Activated CD4-positive, alpha-beta T cell treated with anti-CD3 and anti-CD28 coated beads, Interleukin-2, amount 10 ng/mL, durations not matched to agents 7 days and 5 days (primary cell): ENCODE results near the gene ZFHX2. TPM values are rescaled to one million over a fixed set of nuclear protein-coding genes. Genes with fewer than 3 reads are reported as not detected.
"Not testable (repeated sequence)": the region's sequence is repeated elsewhere in the genome, so short reads cannot be mapped to it uniquely, and the experiment has no call there.

ENCODE experiments used
- CTCF ChIA-PET: fragments of 350-600 bp; sonication (Branson Sonifier 250); formaldehyde crosslinking; loops from one replicate; lab custom pipeline; 2021; ENCODE audit warnings: antibody characterized with exemption; lab: Charles Lee
- POLR2A ChIA-PET: fragments of 350-600 bp; sonication (Branson Sonifier 250); formaldehyde crosslinking; loops from one replicate; lab custom pipeline; 2021; ENCODE audit warnings: antibody characterized with exemption; lab: Charles Lee
- DNase-seq: peaks from one replicate; pipeline ENCODE4 v3.0.0-alpha.2; 2020
- H3K27ac Mint-ChIP-seq: one replicate; pipeline ENCODE4 v1.8.0; 2021; ENCODE audit warnings: mild to moderate bottlenecking, moderate library complexity, mixed read lengths
- H3K27me3 Mint-ChIP-seq: one replicate; pipeline ENCODE4 v1.8.0; 2021; ENCODE audit warnings: mixed read lengths
- H3K36me3 Mint-ChIP-seq: one replicate; pipeline ENCODE4 v1.8.0; 2021; ENCODE audit warnings: low read depth, mixed read lengths
- H3K4me1 Mint-ChIP-seq: one replicate; pipeline ENCODE4 v1.8.0; 2021; ENCODE audit warnings: mixed read lengths
- H3K4me3 Mint-ChIP-seq: one replicate; pipeline ENCODE4 v1.8.0; 2021; ENCODE audit warnings: mild to moderate bottlenecking, moderate library complexity, mixed read lengths
- H3K9me3 Mint-ChIP-seq: one replicate; pipeline ENCODE4 v1.8.0; 2021; ENCODE audit warnings: mixed read lengths
- total RNA-seq, 2 experiments: library from RNA; stranded (reverse); gene quantifications; one replicate each; pipeline ENCODE4 v1.2.3, GENCODE V29; 2021

The ZFHX2 gene
- total RNA-seq, 2 experiments from 2014 or later = 1.0 to 1.1 TPM

GRCh38 chr14:23542261-23542660 lies 9.3 kb downstream of the ZFHX2 start:
- peaks cover 2% of the 10 kb centered on the region for H3K27me3 Mint-ChIP-seq
- H3K27ac Mint-ChIP-seq = no peak overlapping the region
- CTCF ChIA-PET = interaction anchor here (0.7 to 1.7 kb wide), 5 partner anchors 10 to 344 kb away, joined by 3 to 6 read pairs (median 3); partner anchors contain the start of gene ZFHX2
- H3K4me1 Mint-ChIP-seq = peaks cover 3% of the 10 kb centered on the region
- POLR2A ChIA-PET = no interaction called here
- no peak for DNase-seq
- H3K9me3 Mint-ChIP-seq = no peaks in the 10 kb centered on the region
- no peaks in the 10 kb centered on the region for H3K36me3 Mint-ChIP-seq
- no peak overlapping the region for H3K4me3 Mint-ChIP-seq

- H3K27me3 Mint-ChIP-seq = peaks cover 2% of the 10 kb centered on the region
- no peak for DNase-seq
- CTCF ChIA-PET = interaction anchor here (0.6 to 3.1 kb wide), 5 partner anchors 10 to 445 kb away, joined by 3 to 14 read pairs (median 3); partner anchors contain the start of genes ACIN1 and C14orf119
- no peaks in the 10 kb centered on the region for H3K9me3 Mint-ChIP-seq
- no peak overlapping the region for H3K4me3 Mint-ChIP-seq
- no peak overlapping the region for H3K27ac Mint-ChIP-seq
- POLR2A ChIA-PET = no interaction called here
- no peaks in the 10 kb centered on the region for H3K36me3 Mint-ChIP-seq
- peaks cover 3% of the 10 kb centered on the region for H3K4me1 Mint-ChIP-seq
Observed at GRCh38 chr14:23540141-23540469, 11.5 kb downstream of the ZFHX2 start.

- POLR2A ChIA-PET = no interaction called here
- Mint-ChIP-seq H3K4me3 (no peak overlapping the region), H3K4me1 (peaks cover 3% of the 10 kb centered on the region), H3K27me3 (peaks cover 2% of the 10 kb centered on the region), H3K36me3 (no peaks in the 10 kb centered on the region), H3K27ac (no peak overlapping the region), H3K9me3 (no peaks in the 10 kb centered on the region)
- CTCF ChIA-PET = interaction anchor here (0.6 to 3.1 kb wide), 8 partner anchors 8 to 444 kb away, joined by 3 to 14 read pairs (median 3); partner anchors contain the start of genes ACIN1 and C14orf119
- DNase-seq = peak; percentile 51
Observed at GRCh38 chr14:23539248-23540140, 12.1 kb downstream of the ZFHX2 start.

GRCh38 chr14:23538785-23539184 lies 12.8 kb downstream of the ZFHX2 start:
- H3K4me3 Mint-ChIP-seq = no peak overlapping the region
- ChIA-PET POLR2A (no interaction called here), CTCF (interaction anchor here (0.9 to 3.1 kb wide), 5 partner anchors 9 to 40 kb away, joined by 3 to 14 read pairs (median 4); no protein-coding TSS in a partner anchor)
- no peak for DNase-seq
- H3K27me3 Mint-ChIP-seq = peaks cover 2% of the 10 kb centered on the region
- peaks cover 3% of the 10 kb centered on the region for H3K4me1 Mint-ChIP-seq
- H3K9me3 Mint-ChIP-seq = no peaks in the 10 kb centered on the region
- no peaks in the 10 kb centered on the region for H3K36me3 Mint-ChIP-seq
- H3K27ac Mint-ChIP-seq = no peak overlapping the region

- ChIA-PET CTCF (interaction anchor here (0.9 to 3.1 kb wide), 4 partner anchors 9 to 39 kb away, joined by 3 to 14 read pairs (median 4); no protein-coding TSS in a partner anchor), POLR2A (no interaction called here)
- Mint-ChIP-seq H3K4me3 (no peak overlapping the region), H3K9me3 (no peaks in the 10 kb centered on the region), H3K27ac (no peak overlapping the region), H3K4me1 (peaks cover 3% of the 10 kb centered on the region), H3K27me3 (peaks cover 2% of the 10 kb centered on the region), H3K36me3 (no peaks in the 10 kb centered on the region)
- DNase-seq = no peak
Observed at GRCh38 chr14:23538050-23538718, 13.4 kb downstream of the ZFHX2 start.

- H3K4me1 Mint-ChIP-seq = peaks cover 3% of the 10 kb centered on the region
- H3K4me3 Mint-ChIP-seq = no peak overlapping the region
- ChIA-PET POLR2A (no interaction called here), CTCF (interaction anchor here (0.6 to 1.7 kb wide), 4 partner anchors 9 to 375 kb away, joined by 3 to 4 read pairs (median 4); no protein-coding TSS in a partner anchor)
- no peaks in the 10 kb centered on the region for H3K36me3 Mint-ChIP-seq
- H3K9me3 Mint-ChIP-seq = no peaks in the 10 kb centered on the region
- no peak for DNase-seq
- peaks cover 2% of the 10 kb centered on the region for H3K27me3 Mint-ChIP-seq
- no peak overlapping the region for H3K27ac Mint-ChIP-seq
Observed at GRCh38 chr14:23537351-23538049, 14.1 kb downstream of the ZFHX2 start.

GRCh38 chr14:23536906-23537305 lies 14.7 kb downstream of the ZFHX2 start:
- H3K27me3 Mint-ChIP-seq, POLR2A ChIA-PET, H3K27ac Mint-ChIP-seq, H3K36me3 Mint-ChIP-seq, H3K4me1 Mint-ChIP-seq, H3K4me3 Mint-ChIP-seq, H3K9me3 Mint-ChIP-seq, DNase-seq: not testable (repeated sequence)
- CTCF ChIA-PET = interaction anchor here (1.2 to 1.6 kb wide), 3 partner anchors 10 to 59 kb away, joined by 3 to 4 read pairs (median 3); no protein-coding TSS in a partner anchor

- DNase-seq = no peak
- H3K9me3 Mint-ChIP-seq = no peaks in the 10 kb centered on the region
- CTCF ChIA-PET = interaction anchor here (1.2 to 1.6 kb wide), 3 partner anchors 10 to 58 kb away, joined by 3 to 4 read pairs (median 3); no protein-coding TSS in a partner anchor
- peaks cover 3% of the 10 kb centered on the region for H3K4me1 Mint-ChIP-seq
- peaks cover 2% of the 10 kb centered on the region for H3K27me3 Mint-ChIP-seq
- H3K4me3 Mint-ChIP-seq = no peak overlapping the region
- POLR2A ChIA-PET = no interaction called here
- no peaks in the 10 kb centered on the region for H3K36me3 Mint-ChIP-seq
- H3K27ac Mint-ChIP-seq = no peak overlapping the region
Observed at GRCh38 chr14:23536494-23536893, 15.1 kb downstream of the ZFHX2 start.

GRCh38 chr14:23535943-23536342 lies 15.6 kb downstream of the ZFHX2 start:
- Mint-ChIP-seq H3K4me3 (no peak overlapping the region), H3K27ac (no peak overlapping the region), H3K27me3 (peaks cover 2% of the 10 kb centered on the region), H3K9me3 (no peaks in the 10 kb centered on the region), H3K4me1 (peaks cover 6% of the 10 kb centered on the region), H3K36me3 (no peaks in the 10 kb centered on the region)
- ChIA-PET POLR2A (no interaction called here), CTCF (interaction anchor here (1.2 to 1.6 kb wide), 2 partner anchors 13 to 58 kb away, joined by 3 to 4 read pairs; no protein-coding TSS in a partner anchor)
- DNase-seq = no peak

- H3K27ac Mint-ChIP-seq = no peak overlapping the region
- peaks cover 9% of the 10 kb centered on the region for H3K4me1 Mint-ChIP-seq
- CTCF ChIA-PET = interaction anchor here (0.7 to 1.3 kb wide), 3 partner anchors 12 to 346 kb away, joined by 3 read pairs; no protein-coding TSS in a partner anchor
Observed at GRCh38 chr14:23533652-23534435, 17.7 kb downstream of the ZFHX2 start.

GRCh38 chr14:23532658-23533057 lies 18.9 kb downstream of the ZFHX2 start:
- Mint-ChIP-seq H3K4me1 (peaks cover 9% of the 10 kb centered on the region), H3K36me3 (no peaks in the 10 kb centered on the region), H3K4me3 (no peak overlapping the region), H3K9me3 (no peaks in the 10 kb centered on the region), H3K27me3 (no peaks in the 10 kb centered on the region), H3K27ac (no peak overlapping the region)
- no peak for DNase-seq
- ChIA-PET CTCF (interaction anchor here (1.3 kb wide), 1 partner anchor 17 kb away, joined by 3 read pairs; no protein-coding TSS in a partner anchor), POLR2A (no interaction called here)

More at GRCh38 chr14:23533652-23534435, 17.7 kb downstream of the ZFHX2 start:
- H3K4me3 Mint-ChIP-seq = no peak overlapping the region
- no peaks in the 10 kb centered on the region for H3K27me3 Mint-ChIP-seq
- no peaks in the 10 kb centered on the region for H3K9me3 Mint-ChIP-seq
- POLR2A ChIA-PET = no interaction called here
- no peak for DNase-seq
- no peaks in the 10 kb centered on the region for H3K36me3 Mint-ChIP-seq
